Medulla oblongata (tissue), 1 donor: ENCODE measurements around the gene ZNF669.
"Not testable (repeated sequence)": the region's sequence is repeated elsewhere in the genome, so short reads cannot be mapped to it uniquely, and the experiment has no call there.

Experiments used
- DNase-seq: peaks from one replicate; pipeline ENCODE4 v3.0.0-alpha.2; 2015; ENCODE audit errors: extremely low spot score

The ZNF669 gene

DNA sequence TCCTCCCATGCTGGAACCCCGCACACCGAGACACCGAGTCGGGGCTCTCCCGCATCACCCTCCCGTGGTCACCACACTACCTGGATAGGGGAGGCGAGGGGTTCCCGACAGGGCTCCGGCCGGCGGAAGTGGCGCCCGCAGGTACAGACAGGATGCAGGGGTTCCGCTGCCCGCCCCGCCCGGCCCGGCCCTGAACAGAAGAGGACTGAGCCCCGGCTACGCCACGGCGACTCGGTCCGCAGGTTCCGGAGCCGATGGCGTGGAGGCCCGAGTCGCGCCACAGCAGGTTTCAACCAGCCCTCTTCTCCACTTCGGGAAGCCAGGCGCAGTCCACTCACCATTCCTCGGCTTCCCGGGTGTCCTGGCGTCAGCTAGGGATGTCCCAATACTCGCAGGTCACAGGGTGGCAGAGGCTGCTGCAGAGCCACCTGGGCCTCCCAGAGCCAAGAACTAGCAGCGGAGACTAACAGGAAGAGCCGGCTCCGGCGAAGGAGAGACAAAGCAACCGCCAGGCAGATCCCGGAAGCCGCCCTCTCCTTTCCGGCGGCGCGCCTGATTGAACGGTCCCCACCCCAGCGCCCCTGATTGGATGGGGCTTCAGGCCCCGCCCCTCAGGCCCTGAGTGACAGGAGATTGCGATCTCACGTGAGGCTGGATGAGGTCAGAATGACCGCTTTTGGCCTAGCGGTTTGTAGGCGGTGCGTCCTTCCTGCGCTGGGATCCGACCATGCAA is at the start of gene ZNF669:
Gene ZNF669 (minus strand): TSS at position 498 of the 733 bp plus-strand sequence. CDS start 157 bp downstream, at position 341.
- peak; percentile 99 for DNase-seq

GRCh38 chr1:247147781-247148180 is 43.6 kb upstream of the ZNF669 start:
- DNase-seq = no peak

- DNase-seq = not testable (repeated sequence)
These were observed 43.0 kb upstream of the ZNF669 start for GRCh38 chr1:247147120-247147519.

DNA sequence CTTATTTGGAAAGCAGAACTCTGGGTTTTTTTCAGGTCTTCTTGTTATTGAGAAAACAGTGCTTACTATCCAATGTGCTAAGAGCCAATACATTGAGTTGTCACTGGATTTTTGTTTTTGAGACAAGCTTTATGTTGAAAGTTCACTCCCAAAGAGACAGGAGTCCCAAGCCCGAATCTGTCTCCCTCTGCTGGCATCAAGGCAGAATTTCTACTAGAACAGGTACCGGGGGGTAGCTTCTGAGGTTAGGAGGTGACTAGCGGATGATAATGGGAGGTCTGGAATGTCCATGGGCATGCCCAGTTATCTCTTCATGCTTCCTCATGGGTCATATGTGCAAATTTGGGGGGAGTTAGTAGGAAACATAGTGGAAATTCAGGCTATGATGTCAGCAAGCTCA is 42.5 kb upstream of the ZNF669 start:
- no peak for DNase-seq

DNA sequence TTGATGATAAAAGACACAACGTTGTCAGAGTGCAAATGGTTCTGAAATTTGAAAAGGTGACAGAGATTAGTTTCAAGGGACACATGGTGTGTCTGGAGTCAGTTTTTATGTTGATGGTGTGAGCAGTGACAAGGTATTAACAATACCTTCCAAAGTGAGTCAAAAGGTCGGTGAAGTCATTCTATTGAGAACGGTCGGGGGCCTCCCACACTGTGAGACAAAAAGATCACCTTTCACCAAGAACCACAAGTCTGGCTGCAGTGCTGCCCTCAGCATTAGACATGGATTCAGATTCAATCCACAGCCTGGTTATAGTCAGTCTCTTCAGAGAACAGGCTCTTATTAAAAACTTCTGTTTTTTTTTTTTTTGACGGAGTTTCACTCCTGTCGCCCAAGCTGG is 41.1 kb upstream of the ZNF669 start:
- DNase-seq = no peak

GRCh38 chr1:247139557-247139956 is 35.4 kb upstream of the ZNF669 start:
- not testable (repeated sequence) for DNase-seq

- DNase-seq = no peak
These were observed 27.1 kb upstream of the ZNF669 start for GRCh38 chr1:247131236-247131635.

DNA sequence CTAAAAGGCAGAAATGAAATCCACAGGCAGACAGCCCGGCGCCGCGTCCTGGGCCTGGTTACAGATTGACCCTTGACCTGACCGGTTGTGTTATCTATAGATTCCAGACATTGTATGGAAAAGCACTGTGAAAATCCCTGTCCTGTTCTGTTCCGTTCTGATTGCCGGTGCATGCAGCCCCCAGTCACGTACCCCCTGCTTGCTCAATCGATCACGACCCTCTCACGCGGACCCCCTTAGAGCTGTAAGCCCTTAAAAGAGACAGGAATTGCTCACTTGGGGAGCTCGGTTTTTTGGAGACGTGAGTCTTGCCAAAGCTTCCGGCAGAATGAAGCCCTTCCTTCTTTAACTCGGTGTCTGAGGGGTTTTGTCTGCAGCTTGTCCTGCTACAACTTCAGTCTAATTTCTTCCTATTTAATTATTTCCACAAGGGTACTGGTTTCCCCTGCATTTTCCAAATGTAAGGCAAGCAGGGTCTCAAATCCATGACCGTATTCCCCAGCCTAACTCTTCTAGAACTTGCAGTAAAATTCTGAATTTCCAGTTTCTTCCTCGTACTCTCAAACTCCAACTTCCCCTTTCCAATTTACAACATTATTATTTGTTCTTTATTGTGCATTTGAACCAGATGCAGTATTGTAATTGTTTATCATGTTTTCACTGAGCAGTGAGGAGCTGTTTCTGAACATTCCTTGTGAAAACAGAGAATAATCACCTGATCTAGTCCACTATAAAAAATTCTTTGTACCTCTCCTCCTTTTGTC is 23.5 kb upstream of the ZNF669 start:
- DNase-seq = peak; percentile 27

DNA sequence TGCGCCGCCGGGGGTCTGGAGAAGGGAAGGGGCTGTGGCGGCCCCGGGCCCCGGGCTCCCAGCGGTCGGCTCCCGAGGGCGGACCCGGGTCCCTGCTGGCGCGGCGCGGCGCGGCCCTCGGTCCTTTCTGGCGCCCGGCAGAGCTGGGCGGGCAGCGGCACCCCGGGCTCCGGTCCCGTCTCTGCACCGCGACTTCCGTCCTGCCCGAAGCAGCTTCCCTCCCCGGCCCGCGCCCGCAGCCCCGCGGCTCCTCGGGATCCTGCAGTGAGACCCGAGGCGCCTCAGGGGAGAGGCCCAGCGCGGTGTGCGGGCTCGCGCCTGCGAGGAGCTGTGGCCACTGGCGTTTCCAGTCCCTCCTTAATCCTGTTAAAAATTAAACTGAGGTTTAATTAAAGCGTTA is 22.4 kb upstream of the ZNF669 start:
- DNase-seq = not testable (repeated sequence)

DNA sequence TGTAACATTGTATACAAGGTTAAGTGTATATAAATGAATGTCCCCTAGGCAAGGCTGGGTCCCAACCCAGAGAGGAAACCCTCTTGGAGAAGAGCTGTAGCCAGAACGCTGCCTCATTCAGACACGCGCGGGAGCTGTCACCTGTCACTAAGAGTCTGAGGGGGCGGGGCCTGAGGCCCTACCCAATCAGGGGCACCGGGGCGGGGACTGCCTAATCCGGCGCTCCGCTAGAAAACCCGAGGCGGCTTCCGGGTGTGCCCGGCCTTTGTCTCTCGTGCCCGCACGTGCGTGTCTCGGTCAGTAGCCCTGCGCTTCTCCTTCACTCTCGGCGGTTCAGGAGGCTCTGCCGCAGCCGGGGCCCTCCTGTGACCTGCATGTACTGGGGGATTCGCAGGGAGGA is 22.0 kb upstream of the ZNF669 start:
- not testable (repeated sequence) for DNase-seq

DNA sequence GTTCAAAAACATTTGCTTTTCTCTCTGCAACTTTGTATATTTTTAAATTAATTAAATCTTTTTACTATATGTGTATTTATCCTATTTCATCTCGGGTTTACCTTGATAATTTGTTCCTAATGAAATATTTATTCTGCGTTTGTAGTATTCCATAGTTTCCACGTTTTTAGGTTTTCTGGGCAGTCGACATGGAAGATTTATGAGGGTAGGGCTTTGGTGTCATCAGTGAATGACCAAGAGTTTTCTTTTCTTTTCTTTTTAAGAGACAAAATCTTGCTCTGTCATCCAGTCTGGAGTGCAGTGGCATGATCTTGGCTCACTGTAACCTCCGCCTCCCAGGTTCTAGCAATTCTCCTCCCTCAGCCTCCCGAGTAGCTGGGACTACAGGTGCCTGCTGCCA is 17.2 kb upstream of the ZNF669 start:
- DNase-seq = no peak

- not testable (repeated sequence) for DNase-seq
These were observed 16.2 kb upstream of the ZNF669 start for GRCh38 chr1:247120408-247120668.

- DNase-seq = no peak
These were observed 15.6 kb upstream of the ZNF669 start for GRCh38 chr1:247119600-247120407.

DNA sequence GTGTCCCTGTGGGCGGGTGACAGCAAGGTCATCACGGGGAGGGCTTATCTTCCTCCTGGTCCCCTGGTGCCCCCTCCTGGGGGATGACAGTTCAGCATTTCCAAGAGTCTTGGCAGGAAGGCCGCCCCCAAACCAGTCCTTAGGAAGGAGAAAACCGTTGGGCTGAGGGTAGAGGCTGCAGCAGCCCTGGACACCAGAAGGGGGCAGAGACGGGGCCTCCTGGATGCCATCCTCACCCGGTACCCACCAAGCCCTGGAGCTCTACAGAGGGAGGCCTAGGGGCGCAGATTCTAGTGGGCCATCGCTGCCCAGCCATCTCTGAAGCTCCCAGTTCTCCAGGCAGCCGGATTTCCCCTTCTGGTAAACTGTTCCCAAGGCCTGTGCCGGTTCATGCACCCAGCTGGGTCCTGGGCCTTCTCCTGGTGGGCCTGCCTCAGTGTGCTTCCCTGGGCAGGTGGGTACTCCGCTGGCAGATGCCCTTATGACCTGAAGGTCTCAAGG is 14.8 kb upstream of the ZNF669 start:
- DNase-seq = no peak

DNA sequence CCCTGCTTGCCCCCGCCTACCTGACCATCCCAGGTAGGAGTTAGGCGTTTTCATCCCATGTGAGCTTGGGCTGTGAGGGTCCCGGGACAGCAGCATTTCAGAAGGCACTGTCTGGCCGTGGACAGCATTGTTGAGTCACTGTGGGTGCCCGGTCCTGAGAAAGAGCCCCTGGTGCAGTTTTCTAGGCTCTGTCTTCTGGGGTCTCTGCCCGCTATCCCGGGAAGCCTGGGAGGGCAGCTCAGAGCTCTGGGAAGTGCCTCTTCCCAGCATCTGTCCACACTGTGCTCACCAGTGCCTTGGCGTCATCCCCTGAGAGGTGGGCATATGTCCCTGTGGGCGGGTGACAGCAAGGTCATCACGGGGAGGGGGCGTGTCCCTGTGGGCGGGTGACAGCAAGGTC is 11.4 kb upstream of the ZNF669 start:
- no peak for DNase-seq

GRCh38 chr1:247115141-247115510 is 11.0 kb upstream of the ZNF669 start:
- DNase-seq = no peak

GRCh38 chr1:247114351-247115140 is 10.4 kb upstream of the ZNF669 start:
- DNase-seq = no peak

GRCh38 chr1:247113733-247114271 is 9.6 kb upstream of the ZNF669 start:
- no peak for DNase-seq

DNA sequence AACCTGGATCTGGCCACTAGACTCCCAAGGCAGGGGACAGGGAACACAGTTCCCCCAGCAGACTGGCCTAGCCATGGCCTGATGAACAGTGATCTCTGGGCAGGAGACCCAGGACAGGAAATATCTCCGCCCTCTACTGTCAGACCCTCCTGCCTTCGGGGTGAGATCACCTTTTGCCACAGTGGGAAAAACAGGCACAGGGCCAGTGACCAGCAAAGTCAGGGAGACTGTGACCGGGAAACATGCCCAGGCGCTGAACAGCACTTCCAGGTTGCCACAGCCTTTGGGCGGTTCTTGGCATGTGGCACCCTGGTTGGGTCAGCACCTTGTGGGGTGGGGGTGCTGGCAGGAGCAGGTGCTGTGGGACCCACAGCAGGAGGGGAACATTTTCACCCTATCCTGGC is 8.9 kb upstream of the ZNF669 start:
- no peak for DNase-seq

DNA sequence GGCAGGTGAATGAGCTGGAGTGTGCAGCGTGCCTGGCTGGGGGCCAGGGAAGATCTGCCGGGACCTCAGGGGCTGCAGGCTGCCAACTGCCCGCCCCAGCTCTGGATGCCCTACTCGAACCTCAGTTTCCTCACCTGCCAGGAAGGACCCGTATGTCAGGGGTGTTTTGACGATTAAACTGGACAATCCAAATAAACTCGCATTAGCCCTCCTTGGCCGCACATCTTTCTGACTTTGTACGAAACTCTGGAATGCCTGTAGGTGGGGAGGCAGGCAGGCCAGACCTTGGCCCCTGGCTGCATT is 8.3 kb upstream of the ZNF669 start:
- no peak for DNase-seq

DNA sequence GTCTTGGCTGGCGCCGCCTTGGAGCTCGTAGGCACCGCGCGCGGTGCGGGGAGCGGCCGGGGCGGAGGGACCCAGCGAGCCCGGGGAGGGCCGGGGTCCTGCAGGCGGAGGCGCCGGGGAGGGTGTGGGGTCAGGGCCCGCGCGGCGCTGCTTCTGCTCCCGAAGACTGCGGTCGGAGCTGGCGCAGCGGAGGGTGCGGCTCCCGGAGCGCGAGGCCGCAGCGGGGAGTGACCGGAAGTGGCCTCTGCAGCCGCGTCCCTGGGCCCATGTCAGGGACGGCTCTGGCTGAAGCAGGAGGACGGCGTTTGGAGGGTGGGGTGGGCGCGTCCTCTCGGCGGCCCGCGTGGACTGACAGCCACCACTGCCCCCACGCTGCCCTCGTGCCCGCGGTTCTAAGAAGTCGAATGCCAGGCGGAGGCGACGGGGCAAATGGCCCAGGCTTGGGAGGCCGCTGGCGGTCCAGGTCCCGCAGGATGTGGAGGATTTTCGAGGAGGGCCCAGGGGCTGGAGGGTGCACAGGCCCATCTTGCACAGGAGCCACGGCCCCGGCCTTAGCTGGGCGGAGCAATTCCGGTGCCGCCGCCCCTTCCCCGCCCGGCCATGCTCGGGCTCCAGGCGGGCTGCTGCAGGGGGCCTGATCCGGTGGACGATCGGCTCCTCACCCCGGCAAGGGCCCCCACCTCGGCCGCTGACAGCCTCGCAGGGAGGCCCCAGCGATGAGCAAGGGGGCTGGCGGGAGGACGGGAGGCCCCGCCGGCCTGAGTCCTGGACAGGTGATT is 7.7 kb upstream of the ZNF669 start:
- peak; percentile 41 for DNase-seq
